Sigmoid colon (tissue), 7 donors: ENCODE results near the gene OR10A3. TPM values are rescaled to one million over a fixed set of nuclear protein-coding genes. Genes with fewer than 3 reads are reported as not detected.

Source experiments
- DNase-seq: peaks from one replicate; pipeline ENCODE4 v3.0.0-alpha.2; 2019
- H3K27ac ChIP-seq, 4 donors: fragments of 200-600 bp; sonication (generic); one replicate each; pipeline ENCODE4 v1.5.1; 2016 to 2019; ENCODE audit warnings: mild to moderate bottlenecking in 1 of 4
- H3K27me3 ChIP-seq, 3 donors: fragments of 200-600 bp; sonication (generic); one replicate each; pipeline ENCODE4 v1.5.1; 2019; ENCODE audit warnings: mild to moderate bottlenecking in 1 of 3
- H3K36me3 ChIP-seq, 4 donors: fragments of 200-600 bp; sonication (generic); one replicate each; pipeline ENCODE4 v1.5.1; 2016 to 2019
- H3K4me1 ChIP-seq, 4 donors: fragments of 200-600 bp; sonication (generic); one replicate each; pipeline ENCODE4 v1.5.1; 2017 to 2019
- H3K4me3 ChIP-seq, 4 donors: fragments of 200-600 bp; sonication (generic); one replicate each; pipeline ENCODE4 v1.5.1; 2017 to 2019; ENCODE audit warnings: mild to moderate bottlenecking in 2 of 4, moderate library complexity in 1 of 4
- H3K9me3 ChIP-seq, 4 donors: fragments of 200-600 bp in 3 of 4; sonication (generic) in 3 of 4; one replicate each; pipeline versions ENCODE4 v1.5.1 to v1.6.1; 2013 to 2019
- CTCF ChIP-seq, 4 experiments: fragments of 450-650 bp in 3 of 4; fragments of 200-600 bp in 1 of 4; IDR thresholded peaks; one replicate each; pipeline ENCODE4 v1.5.1; 2016 to 2019; ENCODE audit warnings: antibody characterized with exemption in 4 of 4, mild to moderate bottlenecking in 3 of 4, moderate library complexity in 2 of 4
- EP300 ChIP-seq, 4 donors: sonication (generic); formaldehyde crosslinking; IDR thresholded peaks; one replicate each; pipeline ENCODE4 v1.6.1; 2017; ENCODE audit warnings: antibody characterized with exemption in 4 of 4
- POLR2A ChIP-seq, 2 donors: fragments of 450-650 bp; IDR thresholded peaks; one replicate each; pipeline ENCODE4 v1.6.1; 2016; ENCODE audit warnings: antibody characterized with exemption in 2 of 2, mild to moderate bottlenecking in 2 of 2, moderate library complexity in 2 of 2
- POLR2AphosphoS5 ChIP-seq, 4 donors: sonication (generic); formaldehyde crosslinking; IDR thresholded peaks; one replicate each; pipeline ENCODE4 v1.6.1; 2017; ENCODE audit warnings: antibody characterized with exemption in 4 of 4
- WGBS, 2 donors: extraction: QIAGEN DNeasy Blood & Tissue Kit; methylation state at CpG; one replicate each; pipeline ENCODE4 v1.1.7; 2013; 5-methylcytosine and 5-hydroxymethylcytosine counted together
- intact Hi-C: fragments of 100-400 bp; cut with DNase I; formaldehyde crosslinking; loops from one replicate; pipeline ENCODE4 v1.15.1; 2023
- polyA plus RNA-seq, 3 donors: library from polyadenylated mRNA; stranded (reverse); fragments of 200-250 nt; gene quantifications; one replicate each; pipeline ENCODE4 v1.2.3, GENCODE V29; 2013
- total RNA-seq, 4 donors: library from RNA; depleted of rRNA; stranded (reverse); fragments of >200 nt; gene quantifications; one replicate each; pipeline ENCODE4 v1.1.0, GENCODE V29; 2016
- donor health status: healthy with polysubstance abuse.
- donor health status: Bipolar disorder and iron deficiency.
- donor health status: healthy.

OR10A3 gene
- total and polyA plus RNA-seq, 7 donors, result not detected

GRCh38 chr11:7955191-7955590 is 13.7 kb upstream of the OR10A3 start:
- H3K27ac ChIP-seq, result no peak overlapping the region
- H3K4me1 ChIP-seq, result no peaks in the 10 kb centered on the region
- DNase-seq, result no peak
- WGBS, 2 donors, result 56 to 73% methylated on average over 1 of the region's 1 CpG
- no peaks in the 10 kb centered on the region for H3K27me3 ChIP-seq
- no peak overlapping the region for H3K4me3 ChIP-seq
- H3K9me3 ChIP-seq, result peaks cover 0 to 2% (median 0%) of the 10 kb centered on the region in 4 donors
- no peaks in the 10 kb centered on the region for H3K36me3 ChIP-seq
- no peak for TF ChIP-seq EP300 (IDR thresholded peaks at IDR 0.05)
- TF ChIP-seq POLR2A (IDR thresholded peaks at IDR 0.05), result no peak
- TF ChIP-seq POLR2AphosphoS5 (IDR thresholded peaks at IDR 0.05), result no peak
- TF ChIP-seq CTCF (IDR thresholded peaks at IDR 0.05), result no peak
- intact Hi-C loops, result no loop called here

GRCh38 chr11:7949934-7950333 is 8.4 kb upstream of the OR10A3 start:
- intact Hi-C loops, result no loop called here
- no peak overlapping the region for H3K4me3 ChIP-seq
- H3K4me1 ChIP-seq, result no peaks in the 10 kb centered on the region
- no peak overlapping the region for H3K27ac ChIP-seq
- no peaks in the 10 kb centered on the region for H3K27me3 ChIP-seq
- 85 to 90% methylated on average over 1 of the region's 1 CpG for WGBS, 2 donors
- TF ChIP-seq POLR2A (IDR thresholded peaks at IDR 0.05) (no peak), CTCF (IDR thresholded peaks at IDR 0.05) (no peak), EP300 (IDR thresholded peaks at IDR 0.05) (no peak), POLR2AphosphoS5 (IDR thresholded peaks at IDR 0.05) (no peak)
- H3K9me3 ChIP-seq, result no peaks in the 10 kb centered on the region
- H3K36me3 ChIP-seq, result no peaks in the 10 kb centered on the region
- DNase-seq, result no peak

GRCh38 chr11:7944123-7944522 is 2.6 kb upstream of the OR10A3 start:
- no peak for DNase-seq
- no peaks in the 10 kb centered on the region for H3K36me3 ChIP-seq
- H3K27ac ChIP-seq, result no peak overlapping the region
- peaks cover 0 to 10% (median 0%) of the 10 kb centered on the region in 4 donors for H3K9me3 ChIP-seq
- TF ChIP-seq POLR2AphosphoS5 (IDR thresholded peaks at IDR 0.05) (no peak), POLR2A (IDR thresholded peaks at IDR 0.05) (no peak)
- intact Hi-C loops, result no loop called here
- no peaks in the 10 kb centered on the region for H3K4me1 ChIP-seq
- WGBS, 2 donors, result 89 to 93% methylated on average over 2 of the region's 2 CpGs
- H3K27me3 ChIP-seq, result no peaks in the 10 kb centered on the region
- no peak overlapping the region for H3K4me3 ChIP-seq

GRCh38 chr11:7941146-7941545 is 362 bp downstream of the OR10A3 start:
- Histone ChIP-seq H3K27ac (no peak overlapping the region), H3K4me3 (no peak overlapping the region), H3K27me3 (no peaks in the 10 kb centered on the region), H3K4me1 (no peaks in the 10 kb centered on the region), H3K9me3 (peaks cover 0 to 10% (median 0%) of the 10 kb centered on the region in 4 donors), H3K36me3 (no peaks in the 10 kb centered on the region)
- DNase-seq, result no peak
- TF ChIP-seq CTCF (IDR thresholded peaks at IDR 0.05), result no peak
- TF ChIP-seq EP300 (IDR thresholded peaks at IDR 0.05), result no peak
- TF ChIP-seq POLR2A (IDR thresholded peaks at IDR 0.05), result no peak
- no peak for TF ChIP-seq POLR2AphosphoS5 (IDR thresholded peaks at IDR 0.05)
- intact Hi-C loops, result no loop called here
- 59 to 71% methylated on average over 5 of the region's 5 CpGs for WGBS, 2 donors

GRCh38 chr11:7936615-7937014 is 4.9 kb downstream of the OR10A3 start:
- TF ChIP-seq POLR2AphosphoS5 (IDR thresholded peaks at IDR 0.05) (no peak), CTCF (IDR thresholded peaks at IDR 0.05) (no peak), EP300 (IDR thresholded peaks at IDR 0.05) (no peak), POLR2A (IDR thresholded peaks at IDR 0.05) (no peak)
- no peaks in the 10 kb centered on the region for H3K4me1 ChIP-seq
- H3K4me3 ChIP-seq, result no peak overlapping the region
- H3K36me3 ChIP-seq, result no peaks in the 10 kb centered on the region
- no peak for DNase-seq
- intact Hi-C loops, result no loop called here
- H3K9me3 ChIP-seq, result no peaks in the 10 kb centered on the region
- H3K27me3 ChIP-seq, result no peaks in the 10 kb centered on the region
- WGBS, 2 donors, result 15 to 26% methylated on average over 1 of the region's 1 CpG
- H3K27ac ChIP-seq, result no peak overlapping the region
